K562 (cell line): ENCODE measurements around the gene SNPH. TPM values are rescaled to one million over a fixed set of nuclear protein-coding genes. Genes with fewer than 3 reads are reported as not detected.

Experiments used
- BCL6 ChIP-seq: fragments of 250-450 bp; sonication (Bioruptor Pico); IDR thresholded peaks from 2 replicates; pipeline ENCODE4 v1.4.0; 2020
- CCAR2 ChIP-seq: fragments of 200-400 bp; formaldehyde crosslinking; IDR thresholded peaks from 2 replicates; pipeline ENCODE4 v1.6.1; 2017; ENCODE audit warnings: mild to moderate bottlenecking, low read depth, low read length
- CHD4 ChIP-seq: fragments of 200-600 bp; sonication (generic); IDR thresholded peaks from 3 replicates; pipeline ENCODE4 v1.6.1; 2012; ENCODE audit warnings: low read depth, mild to moderate bottlenecking, mixed read lengths, low read length, inconsistent platforms; ENCODE audit not compliant: insufficient read depth, insufficient replicate concordance, poor library complexity, severe bottlenecking
- FOXM1 ChIP-seq, 2 experiments: fragments of 450-650 bp in 1 of 2; sonication (generic) in 1 of 2; formaldehyde crosslinking in 1 of 2; IDR thresholded peaks; 2 replicates each; pipeline versions ENCODE4 v1.6.1 to v1.9.0; 2017 to 2022; ENCODE audit warnings: low read depth in 2 of 2, mild to moderate bottlenecking in 2 of 2, missing genetic modification reagents in 1 of 2, moderate library complexity in 1 of 2
- GATA2 ChIP-seq: sonication (generic); formaldehyde crosslinking; IDR thresholded peaks from 2 replicates; pipeline ENCODE4 v1.4.0; 2020; ENCODE audit warnings: mild to moderate bottlenecking, missing genetic modification reagents
- KHSRP ChIP-seq: fragments of 450-650 bp; IDR thresholded peaks from 2 replicates; pipeline ENCODE4 v1.6.1; 2017
- MEF2D ChIP-seq: conservative IDR thresholded peaks from 2 replicates; pipeline ENCODE4 v1.6.1; 2016; ENCODE audit warnings: low read depth, missing genetic modification characterization, missing compliant biosample characterization
- MTA2 ChIP-seq: fragments of 450-650 bp; IDR thresholded peaks from 2 replicates; pipeline ENCODE4 v1.6.1; 2016; ENCODE audit warnings: low read depth
- PCBP2 ChIP-seq: fragments of 200-400 bp; formaldehyde crosslinking; IDR thresholded peaks from 2 replicates; pipeline ENCODE4 v1.6.1; 2018; ENCODE audit warnings: low read length, low read depth, mild to moderate bottlenecking, moderate library complexity; ENCODE audit not compliant: poor library complexity, severe bottlenecking
- SP1 ChIP-seq: sonication (generic); formaldehyde crosslinking; IDR thresholded peaks from 2 replicates; pipeline ENCODE4 v1.8.1; 2022; ENCODE audit warnings: mild to moderate bottlenecking, missing genetic modification reagents
- ZNF124 ChIP-seq: sonication (generic); formaldehyde crosslinking; IDR thresholded peaks from 2 replicates; pipeline ENCODE4 v1.8.1; 2022; ENCODE audit warnings: missing genetic modification reagents
- polyA plus RNA-seq, 8 experiments: library from polyadenylated mRNA; depleted of rRNA in 4 of 8; stranded (reverse) in 5 of 8; unstranded in 3 of 8; fragments of >200 nt; fragmentation: Nextera tagmentation in 2 of 8; fragmentation: Illumina TruSeq in 1 of 8; extraction: Ambion mirVana in 2 of 8; extraction: Trizol in 1 of 8; gene quantifications; 2 replicates each; pipeline versions ENCODE4 v1.2.1 to v1.2.3, GENCODE V29; 2011 to 2014; ENCODE audit warnings: inconsistent platforms in 1 of 8, missing spikeins in 1 of 8
- total RNA-seq, 7 experiments: library from RNA; depleted of rRNA in 6 of 7; stranded (reverse); fragments of >200 nt in 6 of 7; fragmentation: Illumina TruSeq in 2 of 7; extraction: Trizol in 2 of 7; gene quantifications; 2 replicates each; pipeline versions ENCODE4 v1.2.1 to v1.2.3, GENCODE V29; 2011 to 2021; ENCODE audit warnings: low replicate concordance in 1 of 7
- TF ChIP-seq, protein P1 (sequence below), 2 experiments: fragments of 450-650 bp; formaldehyde crosslinking in 1 of 2; IDR thresholded peaks; 2 replicates each; pipeline versions ENCODE4 v1.4.0 to v1.6.1; 2014 to 2020; ENCODE audit warnings: mild to moderate bottlenecking in 2 of 2, borderline replicate concordance in 1 of 2, low read depth in 1 of 2
- TF ChIP-seq, protein P2 (sequence below): fragments of 450-650 bp; formaldehyde crosslinking; IDR thresholded peaks from 2 replicates; pipeline ENCODE4 v1.4.0; 2022; ENCODE audit warnings: mild to moderate bottlenecking, moderate library complexity
- TF ChIP-seq, protein P3 (sequence below): fragments of 250-450 bp; sonication (Bioruptor Pico); IDR thresholded peaks from 2 replicates; pipeline ENCODE4 v1.9.0; 2021; ENCODE audit warnings: mild to moderate bottlenecking
- TF ChIP-seq, protein P4 (sequence below): fragments of 450-650 bp; IDR thresholded peaks from 2 replicates; pipeline ENCODE4 v1.6.1; 2016; ENCODE audit warnings: borderline replicate concordance

SNPH gene
- total and polyA plus RNA-seq, 9 of the 15 experiments (the other 6 are each of a cell fraction or from before 2014, with no cell fraction given): 0.03 to 4.2 (median 1.4) TPM

DNA sequence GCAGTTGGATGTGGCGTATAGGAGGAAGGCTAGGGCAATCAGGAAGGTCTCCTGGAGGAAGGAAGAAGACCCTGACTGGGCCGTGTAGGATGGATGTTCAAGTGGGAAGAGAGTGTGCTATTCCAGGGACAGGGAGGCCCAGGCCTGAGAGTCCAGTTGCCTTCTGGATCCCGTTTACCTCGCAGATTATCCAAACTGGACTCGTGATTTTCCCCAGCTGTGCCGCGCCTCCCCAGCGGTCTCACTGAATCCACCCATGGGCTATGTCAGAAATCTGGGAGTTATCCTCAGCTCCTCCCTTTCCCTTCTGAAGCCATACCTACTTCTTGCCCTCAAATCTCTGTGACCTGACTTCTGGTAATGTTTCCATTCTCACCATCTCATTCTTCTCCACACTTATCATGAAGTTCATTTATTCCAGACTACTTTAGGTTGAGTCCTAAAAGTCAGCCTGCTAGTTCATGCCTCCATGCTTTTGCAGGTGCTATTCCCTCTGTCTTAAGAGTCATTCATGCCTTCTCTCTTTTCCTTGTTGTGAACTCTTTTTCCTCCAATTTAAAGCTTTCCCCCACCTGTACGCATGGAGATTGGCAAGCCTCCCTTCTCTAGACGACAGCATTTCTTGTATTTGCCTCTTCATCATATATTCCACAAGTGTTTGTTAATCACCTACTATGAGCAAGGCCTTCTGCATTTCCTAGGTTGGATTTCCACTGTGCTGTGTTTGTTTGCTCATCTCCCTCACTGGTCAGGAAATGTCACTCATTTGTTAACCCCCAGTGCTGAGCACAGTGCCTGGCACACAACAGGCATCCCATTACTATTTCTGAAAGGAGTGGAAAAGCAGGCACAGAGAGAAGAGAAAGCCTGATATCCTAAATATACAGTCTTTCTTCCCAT is 60.2 kb downstream of the SNPH start (continued):
- TF ChIP-seq, protein P1, sequence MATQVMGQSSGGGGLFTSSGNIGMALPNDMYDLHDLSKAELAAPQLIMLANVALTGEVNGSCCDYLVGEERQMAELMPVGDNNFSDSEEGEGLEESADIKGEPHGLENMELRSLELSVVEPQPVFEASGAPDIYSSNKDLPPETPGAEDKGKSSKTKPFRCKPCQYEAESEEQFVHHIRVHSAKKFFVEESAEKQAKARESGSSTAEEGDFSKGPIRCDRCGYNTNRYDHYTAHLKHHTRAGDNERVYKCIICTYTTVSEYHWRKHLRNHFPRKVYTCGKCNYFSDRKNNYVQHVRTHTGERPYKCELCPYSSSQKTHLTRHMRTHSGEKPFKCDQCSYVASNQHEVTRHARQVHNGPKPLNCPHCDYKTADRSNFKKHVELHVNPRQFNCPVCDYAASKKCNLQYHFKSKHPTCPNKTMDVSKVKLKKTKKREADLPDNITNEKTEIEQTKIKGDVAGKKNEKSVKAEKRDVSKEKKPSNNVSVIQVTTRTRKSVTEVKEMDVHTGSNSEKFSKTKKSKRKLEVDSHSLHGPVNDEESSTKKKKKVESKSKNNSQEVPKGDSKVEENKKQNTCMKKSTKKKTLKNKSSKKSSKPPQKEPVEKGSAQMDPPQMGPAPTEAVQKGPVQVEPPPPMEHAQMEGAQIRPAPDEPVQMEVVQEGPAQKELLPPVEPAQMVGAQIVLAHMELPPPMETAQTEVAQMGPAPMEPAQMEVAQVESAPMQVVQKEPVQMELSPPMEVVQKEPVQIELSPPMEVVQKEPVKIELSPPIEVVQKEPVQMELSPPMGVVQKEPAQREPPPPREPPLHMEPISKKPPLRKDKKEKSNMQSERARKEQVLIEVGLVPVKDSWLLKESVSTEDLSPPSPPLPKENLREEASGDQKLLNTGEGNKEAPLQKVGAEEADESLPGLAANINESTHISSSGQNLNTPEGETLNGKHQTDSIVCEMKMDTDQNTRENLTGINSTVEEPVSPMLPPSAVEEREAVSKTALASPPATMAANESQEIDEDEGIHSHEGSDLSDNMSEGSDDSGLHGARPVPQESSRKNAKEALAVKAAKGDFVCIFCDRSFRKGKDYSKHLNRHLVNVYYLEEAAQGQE (IDR thresholded peaks at IDR 0.05; ENCODE audit: borderline replicate concordance): no peak
- TF ChIP-seq, protein P1 (CRISPR knock-in tag; IDR thresholded peaks at IDR 0.05; ENCODE audit: low read depth): no peak
- TF ChIP-seq CCAR2 (no peak), FOXM1 (IDR thresholded peaks at IDR 0.05; ENCODE audit: low read depth) (no peak), FOXM1 (CRISPR knock-in tag; IDR thresholded peaks at IDR 0.05; ENCODE audit: low read depth) (0 out of 2 replicates have a peak, but pooled peaks have one; percentile 12), KHSRP (no peak), CHD4 (no peak), MTA2 (no peak), MEF2D (no peak), PCBP2 (no peak), SP1 (CRISPR knock-in tag) (0 out of 2 replicates have a peak, but pooled peaks have one; percentile 12), GATA2 (CRISPR knock-in tag) (no peak), BCL6 (CRISPR knock-in tag) (no peak), ZNF124 (CRISPR knock-in tag) (no peak)
- TF ChIP-seq, protein P2, sequence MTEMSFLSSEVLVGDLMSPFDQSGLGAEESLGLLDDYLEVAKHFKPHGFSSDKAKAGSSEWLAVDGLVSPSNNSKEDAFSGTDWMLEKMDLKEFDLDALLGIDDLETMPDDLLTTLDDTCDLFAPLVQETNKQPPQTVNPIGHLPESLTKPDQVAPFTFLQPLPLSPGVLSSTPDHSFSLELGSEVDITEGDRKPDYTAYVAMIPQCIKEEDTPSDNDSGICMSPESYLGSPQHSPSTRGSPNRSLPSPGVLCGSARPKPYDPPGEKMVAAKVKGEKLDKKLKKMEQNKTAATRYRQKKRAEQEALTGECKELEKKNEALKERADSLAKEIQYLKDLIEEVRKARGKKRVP (CRISPR knock-in tag): 0 out of 2 replicates have a peak, but pooled peaks have one; percentile 42
- TF ChIP-seq, protein P3, sequence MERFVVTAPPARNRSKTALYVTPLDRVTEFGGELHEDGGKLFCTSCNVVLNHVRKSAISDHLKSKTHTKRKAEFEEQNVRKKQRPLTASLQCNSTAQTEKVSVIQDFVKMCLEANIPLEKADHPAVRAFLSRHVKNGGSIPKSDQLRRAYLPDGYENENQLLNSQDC: no peak
- TF ChIP-seq, protein P4, sequence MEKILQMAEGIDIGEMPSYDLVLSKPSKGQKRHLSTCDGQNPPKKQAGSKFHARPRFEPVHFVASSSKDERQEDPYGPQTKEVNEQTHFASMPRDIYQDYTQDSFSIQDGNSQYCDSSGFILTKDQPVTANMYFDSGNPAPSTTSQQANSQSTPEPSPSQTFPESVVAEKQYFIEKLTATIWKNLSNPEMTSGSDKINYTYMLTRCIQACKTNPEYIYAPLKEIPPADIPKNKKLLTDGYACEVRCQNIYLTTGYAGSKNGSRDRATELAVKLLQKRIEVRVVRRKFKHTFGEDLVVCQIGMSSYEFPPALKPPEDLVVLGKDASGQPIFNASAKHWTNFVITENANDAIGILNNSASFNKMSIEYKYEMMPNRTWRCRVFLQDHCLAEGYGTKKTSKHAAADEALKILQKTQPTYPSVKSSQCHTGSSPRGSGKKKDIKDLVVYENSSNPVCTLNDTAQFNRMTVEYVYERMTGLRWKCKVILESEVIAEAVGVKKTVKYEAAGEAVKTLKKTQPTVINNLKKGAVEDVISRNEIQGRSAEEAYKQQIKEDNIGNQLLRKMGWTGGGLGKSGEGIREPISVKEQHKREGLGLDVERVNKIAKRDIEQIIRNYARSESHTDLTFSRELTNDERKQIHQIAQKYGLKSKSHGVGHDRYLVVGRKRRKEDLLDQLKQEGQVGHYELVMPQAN: no peak
